H1 (cell line): ENCODE measurements around the gene ABCA5.

ENCODE experiments used
- CTCF ChIP-seq, 3 experiments: IDR thresholded peaks; 1 replicate in 2 of 3; 2 replicates in 1 of 3; pipeline versions ENCODE4 v1.5.1 to v1.6.1; 2011; ENCODE audit warnings: low read length in 3 of 3, mild to moderate bottlenecking in 3 of 3, inconsistent platforms in 2 of 3, low read depth in 1 of 3, moderate library complexity in 1 of 3; ENCODE audit not compliant: insufficient read depth in 1 of 3; ENCODE audit errors: control extremely low read depth in 1 of 3
- EZH2 ChIP-seq: fragments of 200-600 bp; sonication (generic); IDR thresholded peaks from 2 replicates; pipeline ENCODE4 v1.7.1; 2012; ENCODE audit warnings: low read depth, mild to moderate bottlenecking, moderate library complexity, low read length, inconsistent platforms; ENCODE audit not compliant: severe bottlenecking
- GABPA ChIP-seq: IDR thresholded peaks from 2 replicates; pipeline ENCODE4 v1.6.1; 2011; ENCODE audit warnings: mild to moderate bottlenecking, low read length, moderate library complexity, borderline replicate concordance; ENCODE audit not compliant: insufficient read depth
- RAD21 ChIP-seq, 2 experiments: IDR thresholded peaks in 1 of 2; conservative IDR thresholded peaks in 1 of 2; 2 replicates each; pipeline ENCODE4 v1.6.1; 2011; ENCODE audit warnings: low read depth in 2 of 2, low read length in 2 of 2, improper control_type of control experiment in 1 of 2, inconsistent platforms in 1 of 2, mild to moderate bottlenecking in 1 of 2, moderate library complexity in 1 of 2
- TAF1 ChIP-seq: IDR thresholded peaks from 2 replicates; pipeline ENCODE4 v1.6.1; 2011; ENCODE audit warnings: mild to moderate bottlenecking, low read depth, low read length
- USF2 ChIP-seq: IDR thresholded peaks from 2 replicates; pipeline ENCODE4 v1.6.1; 2011; ENCODE audit warnings: low read length, improper control_type of control experiment

- TF ChIP-seq CTCF (IDR thresholded peaks at IDR 0.05; ENCODE audit: control extremely low read depth in 1 of 3, insufficient read depth in 1 of 3, low read depth in 1 of 3, low read length in 3 of 3) (no peak), RAD21 (IDR thresholded peaks at IDR 0.05 in 1 of 2, conservative IDR thresholded peaks at IDR 0.05 in 1 of 2; ENCODE audit: low read depth in 2 of 2, low read length in 2 of 2) (no peak), USF2 (no peak), GABPA (no peak), TAF1 (no peak), EZH2 (no peak)
These were observed 107.9 kb downstream of the ABCA5 start for GRCh38 chr17:69218986-69219385.
